HepG2 (cell line): ENCODE results near the gene EGFR. TPM values are rescaled to one million over a fixed set of nuclear protein-coding genes. Genes with fewer than 3 reads are reported as not detected.
A peak's percentile ranks its signal among the peaks of the same experiment; 100 is the strongest.

Experiments used
- ARID2 ChIP-seq: sonication (generic); formaldehyde crosslinking; IDR thresholded peaks from 2 replicates; pipeline ENCODE4 v1.8.1; 2022; ENCODE audit warnings: mild to moderate bottlenecking, missing genetic modification reagents, borderline replicate concordance
- ARNT ChIP-seq: fragments of 450-650 bp; IDR thresholded peaks from 2 replicates; pipeline ENCODE4 v1.6.1; 2017
- ATF5 ChIP-seq: sonication (generic); formaldehyde crosslinking; IDR thresholded peaks from 2 replicates; pipeline ENCODE4 v1.4.0; 2020; ENCODE audit warnings: mild to moderate bottlenecking, low read depth, missing genetic modification reagents
- ELK4 ChIP-seq: sonication (generic); formaldehyde crosslinking; IDR thresholded peaks from 2 replicates; pipeline ENCODE4 v1.9.0; 2021; ENCODE audit warnings: missing genetic modification reagents, borderline replicate concordance
- FOXO1 ChIP-seq: sonication (generic); formaldehyde crosslinking; IDR thresholded peaks from 2 replicates; pipeline ENCODE4 v1.4.0; 2020; ENCODE audit warnings: missing genetic modification reagents
- HNF1B ChIP-seq: sonication (generic); formaldehyde crosslinking; IDR thresholded peaks from 2 replicates; pipeline ENCODE4 v1.5.1; 2020; ENCODE audit warnings: mild to moderate bottlenecking, moderate library complexity, missing genetic modification reagents
- JARID2 ChIP-seq: sonication (generic); formaldehyde crosslinking; IDR thresholded peaks from 2 replicates; pipeline ENCODE4 v1.8.1; 2023; ENCODE audit warnings: missing genetic modification reagents, inconsistent platforms; ENCODE audit not compliant: insufficient replicate concordance
- KDM5B ChIP-seq: sonication (generic); formaldehyde crosslinking; IDR thresholded peaks from 2 replicates; pipeline ENCODE4 v1.4.0; 2020; ENCODE audit warnings: missing genetic modification reagents, mild to moderate bottlenecking, borderline replicate concordance
- SNAPC2 ChIP-seq: sonication (generic); formaldehyde crosslinking; IDR thresholded peaks from 2 replicates; pipeline ENCODE4 v1.8.1; 2022; ENCODE audit warnings: mild to moderate bottlenecking, missing genetic modification reagents
- SPEN ChIP-seq: sonication (generic); formaldehyde crosslinking; IDR thresholded peaks from 2 replicates; pipeline ENCODE4 v1.5.1; 2020; ENCODE audit warnings: low read depth, mild to moderate bottlenecking, missing genetic modification reagents
- TIGD3 ChIP-seq: sonication (generic); formaldehyde crosslinking; IDR thresholded peaks from 2 replicates; pipeline ENCODE4 v1.5.1; 2020; ENCODE audit warnings: mild to moderate bottlenecking, missing genetic modification reagents, borderline replicate concordance
- ZFP37 ChIP-seq: sonication (generic); formaldehyde crosslinking; IDR thresholded peaks from 2 replicates; pipeline ENCODE4 v1.4.0; 2020; ENCODE audit warnings: missing genetic modification reagents, borderline replicate concordance
- ZKSCAN8 ChIP-seq: IDR thresholded peaks from 2 replicates; pipeline ENCODE4 v1.6.1; 2016; ENCODE audit warnings: borderline replicate concordance, missing genetic modification reagents, missing compliant biosample characterization
- ZNF280B ChIP-seq: sonication (generic); formaldehyde crosslinking; IDR thresholded peaks from 2 replicates; pipeline ENCODE4 v1.5.0; 2020; ENCODE audit warnings: missing genetic modification reagents, mild to moderate bottlenecking, borderline replicate concordance
- ZNF281 ChIP-seq: sonication (generic); formaldehyde crosslinking; IDR thresholded peaks from 2 replicates; pipeline ENCODE4 v1.4.0; 2020; ENCODE audit warnings: missing genetic modification reagents, borderline replicate concordance
- ZNF557 ChIP-seq: sonication (generic); formaldehyde crosslinking; IDR thresholded peaks from 2 replicates; pipeline ENCODE4 v1.4.0; 2020; ENCODE audit warnings: missing genetic modification reagents
- ZNF790 ChIP-seq: sonication (generic); formaldehyde crosslinking; IDR thresholded peaks from 2 replicates; pipeline ENCODE4 v1.8.0; 2022; ENCODE audit warnings: missing genetic modification reagents, mild to moderate bottlenecking, borderline replicate concordance
- ZSCAN29 ChIP-seq: sonication (generic); formaldehyde crosslinking; conservative IDR thresholded peaks from 2 replicates; pipeline ENCODE4 v1.4.0; 2020; ENCODE audit warnings: mild to moderate bottlenecking, missing genetic modification reagents
- polyA plus RNA-seq, 8 experiments: library from polyadenylated mRNA; depleted of rRNA in 3 of 8; stranded (reverse) in 7 of 8; unstranded in 1 of 8; fragments of >200 nt; fragmentation: Illumina TruSeq in 4 of 8; extraction: Trizol in 4 of 8; gene quantifications; 2 replicates each; pipeline versions ENCODE4 v1.2.1 to v1.2.3, GENCODE V29; 2011 to 2016; ENCODE audit warnings: low read depth in 4 of 8, missing spikeins in 1 of 8, mixed read lengths in 1 of 8; ENCODE audit not compliant: insufficient read depth in 1 of 8
- total RNA-seq, 5 experiments: library from RNA; depleted of rRNA; stranded (reverse); fragments of >200 nt; fragmentation: Illumina TruSeq; extraction: Trizol; gene quantifications; 2 replicates each; pipeline ENCODE4 v1.2.3, GENCODE V29; 2016; ENCODE audit warnings: low read depth in 1 of 5

The EGFR gene
- total and polyA plus RNA-seq, 2 of the 13 experiments (the other 11 are each of a cell fraction or from before 2014, with no cell fraction given) = 7.0 to 10.0 TPM

GRCh38 chr7:55254596-55255495, 236.0 kb downstream of the EGFR start (continued):
- TF ChIP-seq HNF1B (CRISPR knock-in tag) (peak; percentile 48; the same call in 1 of the 2 replicates), ELK4 (CRISPR knock-in tag) (no peak), ARNT (no peak), FOXO1 (CRISPR knock-in tag) (peak; percentile 34; the same call in 1 of the 2 replicates), SNAPC2 (CRISPR knock-in tag) (0 out of 2 replicates have a peak, but pooled peaks have one; percentile 29), TIGD3 (CRISPR knock-in tag) (no peak), ARID2 (no peak), ZNF790 (CRISPR knock-in tag) (peak; percentile 37; the same call in 1 of the 2 replicates), JARID2 (CRISPR knock-in tag) (no peak), SPEN (CRISPR knock-in tag) (peak; percentile 65; the same call in 1 of the 2 replicates), ZFP37 (CRISPR knock-in tag) (no peak), ZKSCAN8 (CRISPR knock-in tag) (no peak), KDM5B (CRISPR knock-in tag) (peak; percentile 91), ZNF281 (CRISPR knock-in tag) (0 out of 2 replicates have a peak, but pooled peaks have one; percentile 10), ZNF557 (CRISPR knock-in tag) (no peak), ZSCAN29 (CRISPR knock-in tag) (peak; percentile 55; the same call in 1 of the 2 replicates), ZNF280B (CRISPR knock-in tag) (peak; percentile 68), ATF5 (CRISPR knock-in tag) (no peak)
